Renal cortex interstitium (tissue), 11 donors: ENCODE results near the gene AIG1. TPM values are rescaled to one million over a fixed set of nuclear protein-coding genes. Genes with fewer than 3 reads are reported as not detected.

Experiments
- DNase-seq, 11 donors: peaks; one replicate each; pipeline ENCODE4 v3.0.0-alpha.2; 2013; ENCODE audit warnings: low read depth in 9 of 11, low spot score in 4 of 11; ENCODE audit errors: extremely low read depth in 1 of 11
- polyA plus RNA-seq, 3 donors: library from polyadenylated mRNA; unstranded; fragments of 120-200 nt; gene quantifications; one replicate each; pipeline ENCODE4 v1.2.1, GENCODE V29; 2013; ENCODE audit not compliant: insufficient read length in 3 of 3

AIG1 gene
- polyA plus RNA-seq, 3 donors, result 96.4 to 110 (median 103) TPM

DNA sequence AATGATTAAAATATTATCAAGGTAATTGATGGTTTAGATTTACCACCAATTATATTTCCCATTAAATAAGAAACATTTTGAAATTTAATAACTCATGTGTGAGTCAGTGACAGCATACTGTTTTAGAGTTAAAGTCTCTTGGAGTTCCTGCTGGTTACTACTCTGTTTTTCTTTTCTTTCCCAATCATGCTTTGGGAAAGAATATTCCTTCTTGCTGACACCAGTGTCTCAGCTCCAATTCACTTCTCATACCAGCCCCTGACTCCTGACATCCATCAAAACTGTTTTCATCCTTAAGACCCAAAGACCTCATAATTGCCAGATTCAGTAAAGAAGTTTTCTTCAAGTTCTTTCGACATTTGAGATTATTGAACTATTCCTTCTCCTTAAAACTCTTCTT is 50.3 kb downstream of the AIG1 start:
- DNase-seq, result no peak

- no peak for DNase-seq
Observed at GRCh38 chr6:143111443-143111842, 50.8 kb downstream of the AIG1 start.

GRCh38 chr6:143112084-143112768 is 51.5 kb downstream of the AIG1 start:
- DNase-seq, result no peak

DNA sequence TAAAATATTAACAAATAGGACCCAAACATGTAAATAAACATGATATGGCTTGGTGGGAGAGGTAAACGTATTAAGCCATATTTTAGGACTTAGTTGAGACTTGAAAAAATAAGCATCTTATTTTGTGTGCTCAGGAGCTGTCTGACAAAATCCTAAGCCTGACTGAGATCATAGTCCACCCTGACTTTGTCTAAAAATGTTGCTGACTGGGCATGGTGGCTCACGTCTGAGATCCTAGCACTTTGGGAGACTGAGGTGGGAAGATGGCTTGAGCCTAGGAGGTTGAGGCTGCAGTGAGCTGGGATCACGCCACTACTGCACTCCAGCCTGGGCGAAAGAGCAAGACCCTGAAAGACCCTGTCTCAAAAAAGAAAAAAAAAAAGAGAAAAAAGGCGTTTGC is 52.1 kb downstream of the AIG1 start:
- no peak for DNase-seq

- DNase-seq, result no peak
Observed at GRCh38 chr6:143115728-143116127, 55.0 kb downstream of the AIG1 start.

- no peak for DNase-seq
Observed at GRCh38 chr6:143117108-143117507, 56.4 kb downstream of the AIG1 start.

DNA sequence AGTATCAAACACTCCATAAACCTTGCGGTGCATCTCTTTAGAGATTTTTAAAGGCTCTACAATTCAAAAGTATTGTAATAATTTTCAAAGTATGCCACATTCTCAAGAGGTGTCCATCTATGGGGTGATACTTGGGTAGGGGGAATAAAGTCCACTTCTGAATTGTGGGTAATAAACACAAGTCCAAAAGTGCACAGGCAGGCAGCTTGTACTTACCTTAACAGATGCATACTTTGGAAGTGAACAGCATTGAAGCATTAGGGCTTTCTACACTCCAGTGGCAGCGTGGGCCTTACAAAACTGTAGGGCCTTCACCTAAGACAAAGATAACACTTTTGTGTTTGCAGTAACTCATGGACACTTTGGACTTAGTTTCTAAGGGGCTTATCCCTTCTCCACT is 58.6 kb downstream of the AIG1 start:
- DNase-seq, result no peak

DNA sequence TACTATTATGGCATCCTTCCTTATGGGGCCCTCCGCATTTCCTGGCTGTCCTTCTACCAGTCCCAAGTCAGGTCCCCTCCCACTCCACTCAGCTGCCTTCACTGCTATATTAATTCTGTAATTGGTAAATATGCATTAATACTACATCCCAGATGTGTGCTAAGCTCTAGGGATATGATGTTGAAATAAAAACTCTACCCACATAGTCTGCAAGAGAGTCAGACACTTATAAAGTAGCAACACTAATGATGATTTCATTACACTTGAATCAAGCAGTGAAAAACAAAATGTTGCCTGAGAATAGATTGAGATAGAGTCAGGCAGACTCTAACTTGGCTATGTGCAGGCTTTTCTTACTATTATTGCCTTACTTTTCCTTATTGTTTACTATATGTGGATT is 62.4 kb downstream of the AIG1 start:
- no peak for DNase-seq

DNA sequence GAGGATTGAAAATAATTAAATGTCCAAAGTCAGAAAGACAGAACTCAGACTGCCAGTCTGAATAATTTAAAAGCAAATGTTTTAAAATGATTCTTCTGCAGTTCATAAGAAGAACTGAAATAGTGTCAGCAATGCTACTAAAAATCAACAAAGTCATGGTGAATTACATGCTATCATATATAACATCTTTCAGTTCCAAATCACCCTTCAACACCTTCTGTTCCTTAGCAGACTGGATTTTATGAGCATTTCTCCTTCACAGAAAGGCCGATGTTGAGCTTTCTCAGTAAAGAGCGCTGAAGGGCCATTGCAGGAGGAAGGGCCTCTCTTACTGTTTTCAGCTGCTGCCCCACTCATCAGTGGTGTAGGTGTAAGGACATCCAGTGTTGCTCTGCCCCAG is 63.3 kb downstream of the AIG1 start:
- no peak for DNase-seq

GRCh38 chr6:143125455-143125854 is 64.8 kb downstream of the AIG1 start:
- no peak for DNase-seq

- DNase-seq, result no peak
Observed at GRCh38 chr6:143125864-143126573, 65.3 kb downstream of the AIG1 start.

GRCh38 chr6:143126574-143126941 is 65.9 kb downstream of the AIG1 start:
- no peak for DNase-seq

DNA sequence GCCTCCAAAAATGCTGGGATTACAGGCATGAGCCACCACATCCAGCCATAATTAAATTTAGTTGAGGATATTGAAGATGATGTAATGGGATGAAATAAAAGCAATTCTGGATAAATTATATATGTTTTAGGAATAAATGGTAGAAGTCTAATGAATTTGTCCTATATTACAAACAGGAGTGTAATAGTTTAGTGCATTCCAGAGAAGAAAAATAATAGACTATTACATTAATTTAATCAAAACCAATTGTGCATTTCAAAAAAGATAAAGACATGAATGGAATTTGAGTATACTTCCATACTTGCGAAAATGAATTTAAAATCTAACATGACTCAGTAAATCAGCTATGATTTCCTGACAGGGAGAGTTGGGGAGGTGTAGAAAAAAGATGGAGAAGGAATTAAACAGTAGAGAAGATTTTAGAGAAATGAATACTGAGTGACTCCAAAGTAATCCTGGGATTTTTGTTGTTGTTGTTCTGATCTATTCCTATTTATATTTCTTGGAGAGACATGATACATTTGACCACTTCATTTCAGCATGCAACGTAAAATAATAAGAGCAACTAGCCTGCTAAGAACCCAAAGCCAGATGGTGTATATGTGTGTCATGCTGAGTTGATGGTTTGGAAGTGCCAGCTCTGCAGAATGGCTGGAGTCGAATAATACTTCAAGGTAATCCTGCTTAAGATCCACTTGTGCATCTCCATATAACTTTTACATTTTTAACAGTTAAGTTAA is 67.4 kb downstream of the AIG1 start:
- no peak for DNase-seq

GRCh38 chr6:143128681-143129015 is 68.0 kb downstream of the AIG1 start:
- no peak for DNase-seq

GRCh38 chr6:143130928-143131327 is 70.2 kb downstream of the AIG1 start:
- no peak for DNase-seq

GRCh38 chr6:143135325-143135724 is 74.6 kb downstream of the AIG1 start:
- no peak for DNase-seq

DNA sequence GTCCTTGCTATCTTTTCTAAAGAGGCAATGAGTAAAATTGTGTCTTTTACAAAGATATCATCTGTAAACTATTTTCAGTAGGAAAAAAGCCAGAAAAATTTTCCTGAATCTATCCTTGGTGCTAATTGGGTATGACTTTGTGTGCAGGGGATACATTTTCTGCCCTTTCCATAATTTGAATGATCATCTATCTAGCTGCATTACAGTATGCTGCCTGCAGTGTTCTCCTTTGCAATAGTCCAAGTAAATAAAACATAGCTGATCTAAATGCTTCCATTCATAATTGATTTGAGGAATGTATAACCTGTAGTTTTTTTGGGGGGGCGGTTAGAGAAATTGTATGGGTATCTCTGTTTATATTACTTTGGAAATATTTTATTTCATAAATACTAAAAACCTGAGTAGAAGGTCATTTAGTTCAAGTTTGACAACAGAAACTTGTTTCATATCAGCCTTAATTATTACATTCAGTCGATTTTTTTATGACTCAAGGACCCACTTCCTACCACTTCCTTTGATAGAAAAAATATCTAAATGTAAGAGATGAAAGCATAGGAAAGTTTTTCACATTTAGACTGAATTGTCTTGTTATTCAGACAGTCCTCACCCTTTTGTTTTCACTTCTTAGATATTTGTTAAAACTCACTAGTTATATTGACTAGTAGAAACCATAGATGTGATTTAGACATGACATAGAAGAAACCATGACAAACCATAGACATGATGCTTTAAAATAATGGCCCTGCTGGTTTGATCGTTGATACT is 75.3 kb downstream of the AIG1 start:
- no peak for DNase-seq

DNA sequence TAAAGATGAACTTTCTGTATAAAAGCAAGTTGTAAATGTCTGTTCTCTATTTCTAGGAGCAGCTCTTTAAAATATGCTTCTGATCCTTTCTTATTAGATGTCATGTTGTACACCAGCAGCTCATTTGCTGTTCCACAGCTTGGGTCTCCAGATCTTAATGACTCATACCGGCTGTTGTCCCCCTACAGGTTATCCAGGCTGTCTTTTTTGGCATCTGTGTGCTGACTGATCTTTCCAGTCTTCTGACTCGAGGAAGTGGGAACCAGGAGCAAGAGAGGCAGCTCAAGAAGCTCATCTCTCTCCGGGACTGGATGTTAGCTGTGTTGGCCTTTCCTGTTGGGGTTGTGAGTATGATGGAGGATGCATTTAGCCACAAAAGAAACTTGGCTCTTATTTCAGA is 76.0 kb downstream of the AIG1 start:
- no peak for DNase-seq

DNA sequence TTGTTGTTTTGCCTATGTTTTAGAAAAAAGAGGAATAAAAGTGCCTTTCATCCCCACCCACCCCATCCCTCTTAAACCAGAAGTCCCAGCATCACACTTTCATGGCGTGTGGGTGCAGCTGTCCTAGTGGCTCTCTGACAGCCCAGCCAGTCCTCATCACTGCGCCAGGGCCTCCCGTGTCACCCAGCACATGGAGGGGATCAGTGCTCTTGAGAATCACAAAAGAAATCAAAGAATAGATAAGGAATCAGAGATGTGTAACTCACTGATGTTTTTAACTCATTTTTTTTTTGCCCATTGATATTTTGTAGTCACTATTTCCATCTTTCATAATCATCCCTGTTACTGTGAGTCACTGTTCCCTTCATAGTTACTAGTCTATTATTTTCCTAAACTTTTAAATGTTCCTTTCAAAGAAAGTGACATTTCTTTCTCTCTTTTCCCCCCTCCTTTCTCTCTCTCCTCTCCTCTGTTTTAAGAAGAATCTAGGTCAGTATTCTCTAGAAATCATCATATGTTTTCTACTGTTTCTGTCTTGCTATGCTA is 78.6 kb downstream of the AIG1 start:
- no peak for DNase-seq
